NCI-H524 (cell line): ENCODE measurements around the gene TMEM198.

Experiments used
- DNase-seq, 2 experiments: peaks; one replicate each; lab custom pipeline; 2025; lab: John Stamatoyannopoulos, UW

Gene TMEM198

GRCh38 chr2:219526320-219527075 lies 17.3 kb upstream of the TMEM198 start:
- DNase-seq = no peak

- DNase-seq = no peak
Measured at GRCh38 chr2:219527076-219527394, 16.8 kb upstream of the TMEM198 start.

DNA sequence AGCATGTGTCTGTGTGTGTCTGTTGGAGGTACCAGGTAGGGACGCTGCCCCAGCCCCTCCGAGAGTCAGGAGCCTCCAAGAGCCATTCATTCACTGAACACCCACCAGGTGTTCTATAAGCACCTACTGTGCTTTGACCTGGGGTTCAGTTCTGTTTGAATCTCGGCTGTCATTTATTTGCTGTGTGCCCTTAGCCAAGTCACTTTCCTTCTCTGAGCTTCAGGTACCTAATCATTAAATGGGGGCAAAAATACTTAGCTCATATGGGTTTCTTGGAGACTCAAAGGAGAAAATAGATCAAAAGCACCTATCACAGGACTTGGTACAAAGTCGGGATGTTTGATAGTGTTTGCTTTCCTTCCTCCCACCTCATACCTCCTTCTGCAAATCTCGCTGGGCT lies 16.4 kb upstream of the TMEM198 start:
- no peak for DNase-seq

GRCh38 chr2:219530048-219530963 lies 13.5 kb upstream of the TMEM198 start:
- DNase-seq = peak; percentile 62 to 79

DNA sequence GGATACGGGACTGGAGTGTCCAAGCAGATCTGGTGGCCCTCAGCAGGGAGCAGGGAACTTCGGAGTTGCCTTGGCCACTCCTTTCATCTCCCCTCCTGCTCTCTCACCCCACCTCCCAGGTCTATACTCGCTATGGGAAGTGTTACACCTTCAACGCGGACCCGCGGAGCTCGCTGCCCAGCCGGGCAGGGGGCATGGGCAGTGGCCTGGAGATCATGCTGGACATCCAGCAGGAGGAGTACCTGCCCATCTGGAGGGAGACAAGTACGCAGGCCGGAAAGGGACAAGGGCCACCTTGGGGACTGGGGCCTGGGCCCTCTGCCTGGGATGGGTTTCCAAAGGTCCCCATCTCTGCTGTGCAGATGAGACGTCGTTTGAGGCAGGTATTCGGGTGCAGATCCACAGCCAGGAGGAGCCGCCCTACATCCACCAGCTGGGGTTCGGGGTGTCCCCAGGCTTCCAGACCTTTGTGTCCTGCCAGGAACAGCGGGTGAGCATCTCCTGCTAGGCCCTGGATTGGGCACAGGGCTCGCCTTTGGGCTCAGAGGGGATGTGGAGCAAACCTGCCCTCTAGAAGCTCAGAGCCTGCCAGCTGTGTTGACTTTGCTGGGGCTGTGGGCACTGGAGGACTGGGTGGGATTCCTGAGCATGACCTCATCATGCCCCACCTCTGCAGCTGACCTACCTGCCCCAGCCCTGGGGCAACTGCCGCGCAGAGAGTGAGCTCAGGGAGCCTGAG lies 12.0 kb upstream of the TMEM198 start:
- no peak for DNase-seq

- DNase-seq = no peak
Measured at GRCh38 chr2:219532378-219532649, 11.5 kb upstream of the TMEM198 start.

DNA sequence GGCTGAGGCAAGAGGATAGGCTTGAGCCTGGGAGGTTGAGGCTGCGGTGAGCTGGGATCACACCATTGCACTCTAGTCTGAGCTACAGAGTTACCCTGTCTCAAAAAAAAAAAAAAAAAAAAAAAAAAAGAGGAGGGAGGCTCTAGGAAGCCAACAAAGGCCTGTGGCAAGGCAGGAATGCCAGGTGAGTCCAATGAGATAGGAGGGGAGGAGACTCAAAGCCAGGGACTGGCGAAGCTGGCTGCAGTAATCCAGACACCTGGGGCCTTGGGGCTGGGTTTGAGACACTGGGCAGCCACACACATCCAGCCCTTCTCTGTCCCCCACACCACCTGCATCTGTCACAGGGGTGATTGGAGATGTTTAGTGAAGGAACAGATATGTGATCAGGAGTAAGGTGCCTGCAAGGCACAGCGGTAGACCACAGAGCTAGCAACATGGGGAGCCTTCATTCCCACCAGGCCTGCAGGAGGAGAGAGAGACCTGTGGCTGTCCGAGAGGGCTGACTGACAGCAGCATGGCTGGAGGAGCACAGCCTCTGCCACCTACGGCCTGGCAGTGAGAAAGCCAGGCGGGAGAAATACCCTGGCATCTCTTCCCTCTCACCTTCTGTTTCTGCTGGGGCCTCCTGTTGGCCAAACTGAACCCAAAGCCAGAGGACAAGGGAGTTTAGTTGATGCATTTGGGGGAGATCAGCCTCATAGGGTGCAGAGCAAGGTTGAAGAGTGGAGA lies 9.7 kb upstream of the TMEM198 start:
- DNase-seq = no peak

GRCh38 chr2:219536425-219536824 lies 7.4 kb upstream of the TMEM198 start:
- DNase-seq = no peak

- peak in 1 of 2 experiments; percentile 23 for DNase-seq
Measured at GRCh38 chr2:219536967-219537366, 6.9 kb upstream of the TMEM198 start.

DNA sequence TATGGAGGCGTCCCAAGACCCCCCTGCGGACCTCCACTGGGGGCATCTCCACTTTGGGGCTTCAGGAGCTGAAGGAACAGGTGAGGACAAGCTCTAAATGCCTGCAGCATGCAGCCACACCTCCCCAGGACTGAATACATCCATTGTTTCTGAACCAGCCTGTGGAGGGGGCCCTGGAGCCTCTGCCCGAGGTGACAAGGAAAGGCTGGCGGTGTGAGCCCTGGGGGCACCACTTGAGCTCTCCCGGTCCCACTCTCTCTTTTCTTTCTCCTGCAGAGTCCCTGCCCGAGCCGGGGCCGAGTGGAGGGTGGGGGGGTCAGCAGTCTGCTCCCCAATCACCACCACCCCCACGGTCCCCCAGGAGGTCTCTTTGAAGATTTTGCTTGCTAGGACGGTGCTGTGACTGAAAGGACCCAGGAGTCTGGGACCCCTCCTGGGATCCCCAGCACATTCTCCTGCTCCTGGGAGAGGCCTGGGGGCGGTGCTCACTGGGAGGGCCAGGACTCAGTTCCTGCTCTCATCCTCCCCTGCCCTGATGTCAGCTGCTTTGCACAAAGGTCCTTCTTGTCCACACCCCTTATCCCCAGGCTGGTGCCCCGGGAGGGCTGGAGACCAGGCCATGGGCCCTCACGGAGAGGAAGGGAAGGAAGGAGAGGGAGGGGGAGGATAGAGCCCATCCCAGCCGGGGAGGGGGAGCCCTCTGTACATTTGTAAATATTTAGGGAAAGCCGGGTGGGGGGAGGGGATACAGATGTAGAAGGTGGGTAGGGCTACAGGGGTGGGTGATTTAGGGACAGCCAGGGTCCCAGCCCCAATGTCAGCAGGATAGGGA lies 6.0 kb upstream of the TMEM198 start:
- DNase-seq = no peak

DNA sequence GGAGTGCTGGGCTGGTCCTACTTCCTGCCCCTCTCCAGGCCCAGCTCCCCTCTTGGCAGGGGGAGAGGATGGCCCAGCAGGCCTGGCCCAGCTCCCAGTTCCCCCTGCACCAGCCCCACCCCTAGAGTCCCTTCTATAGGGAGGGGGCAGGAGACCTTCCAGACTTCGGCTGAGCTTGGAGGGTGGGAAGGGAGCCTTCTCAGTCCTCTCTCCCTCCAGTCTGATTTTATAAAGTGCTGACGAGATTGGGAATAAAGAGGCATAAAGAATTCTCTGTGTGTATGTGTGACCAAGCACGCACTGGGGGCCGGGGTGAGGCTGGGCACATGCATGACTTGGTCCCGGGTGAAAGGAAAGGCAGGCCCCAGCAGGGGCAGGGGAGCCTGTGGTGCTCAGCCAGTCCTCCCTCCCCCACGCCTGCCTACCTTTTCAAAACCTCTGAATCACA lies 5.3 kb upstream of the TMEM198 start:
- DNase-seq = no peak

DNA sequence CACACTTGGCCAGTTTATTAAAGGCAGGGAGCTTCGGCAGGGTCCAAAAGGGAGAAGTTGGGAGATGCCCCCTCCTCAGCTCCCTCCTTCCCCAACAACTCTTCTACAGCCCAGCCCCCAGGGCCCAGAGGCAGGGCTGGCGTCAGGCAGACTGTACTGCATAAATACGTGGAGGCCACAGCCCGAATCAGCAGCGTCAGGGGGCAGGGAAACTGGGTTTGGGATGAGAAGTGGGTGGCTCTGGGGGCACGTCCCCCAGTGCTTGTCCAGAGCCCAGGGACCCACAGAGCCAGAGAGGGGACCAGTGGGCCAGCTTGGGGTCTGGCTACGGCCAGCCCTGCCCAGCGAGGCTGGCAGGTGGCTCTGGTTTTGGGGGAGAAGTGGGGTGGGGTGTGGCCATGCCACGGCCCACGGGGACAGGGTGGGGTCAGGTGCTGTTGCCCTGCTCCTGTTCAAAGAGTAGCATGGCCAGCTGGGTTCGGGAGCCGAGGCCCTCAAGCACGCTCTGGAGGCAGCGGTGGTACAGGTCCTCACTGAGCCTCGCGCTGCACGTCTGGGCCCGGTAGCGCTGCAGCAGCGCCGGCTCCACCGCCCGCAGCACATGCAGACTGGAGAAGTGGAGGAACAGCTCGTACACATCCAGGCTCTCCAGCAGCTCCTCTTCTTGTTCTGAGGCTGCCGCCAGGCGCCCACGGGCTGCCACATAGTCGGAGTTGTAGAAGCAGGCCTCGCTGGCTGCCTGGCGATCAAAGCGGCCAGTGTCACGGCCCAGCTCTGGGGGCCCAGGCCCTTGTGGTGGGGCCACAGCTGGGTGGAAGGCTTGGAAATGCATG lies 4.7 kb upstream of the TMEM198 start:
- DNase-seq = no peak

DNA sequence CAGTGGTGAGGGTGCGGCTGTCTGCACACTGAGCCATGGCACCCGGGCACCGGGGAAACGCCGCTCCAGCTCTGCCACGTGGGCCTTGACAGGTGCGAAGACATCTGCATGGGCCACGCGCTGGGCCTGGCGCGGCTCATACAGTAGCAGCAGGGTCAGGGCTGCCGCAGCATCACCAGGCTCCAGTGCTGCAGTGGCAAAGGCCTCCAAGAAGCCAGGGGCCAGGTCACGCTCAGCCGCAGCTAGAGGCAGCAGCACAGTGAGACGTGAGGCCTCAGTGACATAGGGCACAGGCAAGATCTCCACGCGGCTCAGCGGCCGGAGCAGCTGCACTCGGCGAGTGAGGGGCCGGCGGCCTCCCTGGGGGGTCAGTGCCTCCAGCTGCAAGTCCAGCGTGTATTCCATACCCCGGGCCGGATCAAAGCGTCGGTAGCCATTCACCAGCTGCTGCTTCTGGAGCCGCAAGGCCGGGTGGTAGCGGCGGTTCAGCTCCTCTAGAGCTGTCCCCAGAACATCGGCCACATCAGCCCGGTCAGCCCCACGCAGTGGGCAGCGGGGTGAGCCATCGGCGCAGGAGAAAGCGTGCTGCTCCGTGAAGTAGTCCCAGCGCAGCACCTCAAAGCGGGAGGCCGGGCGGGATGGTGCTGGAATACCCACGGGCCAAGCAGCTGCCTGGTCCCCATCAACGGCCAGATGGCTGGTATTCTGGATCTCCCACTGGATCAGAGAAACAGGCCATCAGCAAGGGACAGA lies 3.7 kb upstream of the TMEM198 start:
- DNase-seq = no peak

GRCh38 chr2:219540784-219541504 lies 2.9 kb upstream of the TMEM198 start:
- DNase-seq = no peak

DNA sequence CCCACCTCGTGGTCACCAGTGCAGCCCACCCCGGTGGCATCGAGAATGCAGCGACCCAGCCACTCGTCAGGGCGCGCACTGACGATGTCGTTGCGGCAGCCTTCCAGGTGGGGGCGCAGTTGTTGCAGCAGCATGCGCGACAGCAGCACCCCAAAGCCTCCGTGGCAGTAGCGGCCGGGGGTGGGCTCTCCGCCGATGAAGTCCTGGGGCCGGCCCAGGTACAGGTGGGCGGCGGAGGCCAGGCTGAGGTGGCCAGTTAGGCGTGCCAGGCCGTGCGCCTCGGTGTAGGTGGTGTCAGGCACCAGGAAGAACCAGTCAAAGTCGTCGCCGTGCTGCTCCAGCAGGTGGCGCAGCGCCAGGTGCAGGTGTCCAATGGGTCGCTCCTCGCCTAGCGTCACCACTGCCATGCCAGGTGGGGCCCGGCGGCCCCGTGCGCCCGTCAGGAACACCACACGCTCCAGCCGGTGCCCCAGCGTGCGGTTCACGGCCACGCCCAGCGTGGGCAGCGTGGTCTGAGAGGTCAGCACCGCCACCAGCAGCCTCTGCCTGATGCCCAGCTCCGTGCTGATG lies 2.1 kb upstream of the TMEM198 start:
- DNase-seq = peak; percentile 56 to 77

GRCh38 chr2:219542931-219543595 lies 765 bp upstream of the TMEM198 start:
- DNase-seq = peak in 1 of 2 experiments; percentile 20

- DNase-seq = no peak
Measured at GRCh38 chr2:219544567-219544966, 739 bp downstream of the TMEM198 start.
